ENCODE results near the gene ATP9A.
"Not testable (repeated sequence)": the region's sequence is repeated elsewhere in the genome, so short reads cannot be mapped to it uniquely, and the experiment has no call there.

GRCh38 chr20:51740308-51740707, 27.9 kb downstream of the ATP9A start:
- TF ChIP-seq CTCF, EZH2phosphoT487 (IDR thresholded peaks at IDR 0.05): not testable (repeated sequence)

All from neural progenitor cell (in vitro differentiated cells).